NCI-H2081 treated with DMSO at 0.1 percent for 48 hours (cell line): ENCODE results near the gene PRR27.
"Not testable (repeated sequence)": the region's sequence is repeated elsewhere in the genome, so short reads cannot be mapped to it uniquely, and the experiment has no call there.

Experiments
- DNase-seq: peaks from one replicate; lab custom pipeline; 2025; lab: John Stamatoyannopoulos, UW

PRR27 gene

GRCh38 chr4:70203601-70204000 lies 49.6 kb downstream of the PRR27 start:
- DNase-seq, result no peak

- not testable (repeated sequence) for DNase-seq
Observed at GRCh38 chr4:70212752-70213151, 58.7 kb downstream of the PRR27 start.
